ENCODE data around the gene ECM2. TPM values are rescaled to one million over a fixed set of nuclear protein-coding genes. Genes with fewer than 3 reads are reported as not detected.

The ECM2 gene
- 11.4 and 20.9 TPM in 2 replicates for total RNA-seq

DNA sequence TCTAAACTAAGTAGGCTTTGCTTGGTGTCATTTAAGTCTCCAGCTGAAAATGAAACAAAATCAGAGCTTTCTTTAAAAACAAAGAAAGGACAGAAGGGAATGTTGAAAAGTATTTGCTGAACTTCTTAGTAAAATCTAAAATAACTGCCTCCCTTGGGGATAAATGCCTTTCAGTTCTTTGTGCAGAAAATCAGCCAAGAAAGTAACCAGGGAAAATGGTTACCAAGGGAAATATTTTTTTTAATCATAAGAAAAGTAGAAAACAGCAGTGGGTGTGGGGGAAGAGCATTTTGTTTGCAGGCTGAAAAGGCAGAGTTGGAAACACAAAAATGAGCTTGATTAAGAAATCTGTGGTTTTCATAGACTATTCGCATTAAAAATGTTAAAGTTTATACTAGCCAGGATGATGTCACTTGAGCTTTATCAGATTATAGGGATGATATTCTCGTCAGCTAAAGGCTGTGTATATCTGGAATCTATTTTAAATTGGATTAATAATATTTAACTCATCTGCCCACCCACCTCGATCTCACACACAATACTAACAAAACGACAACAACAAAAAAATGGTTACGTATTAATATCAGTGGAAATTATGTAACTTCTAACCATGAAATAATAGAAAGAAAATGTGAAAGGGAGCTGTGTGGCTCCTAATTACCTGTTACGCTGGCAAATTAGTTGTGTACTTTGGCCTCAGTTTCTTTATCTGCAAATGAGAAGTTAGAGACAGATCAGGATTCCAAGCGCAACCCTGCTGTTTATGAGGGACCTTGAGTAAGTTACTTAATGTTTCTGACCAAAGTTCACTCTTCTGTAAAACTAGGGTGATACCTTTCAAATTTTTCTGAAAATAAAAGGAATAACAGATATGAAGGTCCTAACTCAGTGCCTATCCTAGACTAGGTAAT is at the start of gene ECM2:
TSS of gene ECM2 (minus strand) at position 51 of the 911 bp plus-strand sequence. CDS start 13,124 bp downstream, outside the sequence.

DNA sequence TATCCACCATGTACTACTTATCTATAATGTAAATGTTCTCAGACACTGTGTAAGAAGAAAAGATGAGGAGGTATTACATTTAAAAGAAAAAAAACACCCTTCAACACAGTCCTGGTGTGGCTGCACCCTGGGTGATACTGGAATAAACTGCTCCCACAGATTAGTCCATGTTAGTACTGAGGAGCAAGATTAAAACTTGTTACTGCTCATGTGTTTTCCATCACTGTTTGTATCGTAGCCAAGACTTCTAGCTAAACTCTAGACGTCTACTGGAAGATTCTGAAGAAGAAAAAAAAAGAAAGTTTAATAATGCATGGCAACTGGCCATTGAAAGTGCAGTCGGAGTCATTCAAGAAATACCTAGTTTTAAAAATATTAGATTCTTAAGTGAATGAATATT is 53.5 kb downstream of the ECM2 start, which contains the start of gene ASPN:
TSS of gene ASPN (minus strand) at position 178 of the 400 bp plus-strand sequence.

Other genes with a start within 250 kb of the ECM2 start
- 165 and 191 TPM in 2 replicates for gene IARS1, start 242.3 kb downstream of the ECM2 start, total RNA-seq
- gene NOL8, start 210.6 kb downstream of the ECM2 start, total RNA-seq = 21.6 and 24.2 TPM in 2 replicates
- 1.4 and 2.0 TPM in 2 replicates for gene CENPP, start 210.0 kb downstream of the ECM2 start, total RNA-seq
- 30.7 and 78.1 TPM in 2 replicates for gene OGN, start 131.4 kb downstream of the ECM2 start, total RNA-seq
- gene OMD, start 111.5 kb downstream of the ECM2 start, total RNA-seq = 10.7 and 22.1 TPM in 2 replicates
- 27.6 and 39.3 TPM in 2 replicates for gene ASPN, start 53.5 kb downstream of the ECM2 start, total RNA-seq
- 3.3 and 6.2 TPM in 2 replicates for gene IPPK, start 134.1 kb upstream of the ECM2 start, total RNA-seq
- 24.3 and 28.2 TPM in 2 replicates for gene BICD2, start 228.8 kb upstream of the ECM2 start, total RNA-seq

Measured in pericardium fibroblast (primary cell).